GM12878 (cell line): Measurements from ENCODE around the gene ADCY9.

Experiments used
- BHLHE40 ChIP-seq, 2 experiments: fragments of 450-650 bp in 1 of 2; IDR thresholded peaks; 2 replicates each; pipeline ENCODE4 v1.6.1; 2011 to 2017; ENCODE audit warnings: low read depth in 2 of 2, borderline replicate concordance in 1 of 2, improper control_type of control experiment in 1 of 2, low read length in 1 of 2, mild to moderate bottlenecking in 1 of 2
- CTCF ChIP-seq, 3 experiments: IDR thresholded peaks in 2 of 3; conservative IDR thresholded peaks in 1 of 3; 2 replicates each; pipeline ENCODE4 v1.5.1; 2011; ENCODE audit warnings: low read depth in 3 of 3, low read length in 3 of 3, mild to moderate bottlenecking in 3 of 3, control low read depth in 2 of 3, moderate library complexity in 2 of 3, inconsistent platforms in 1 of 3, mixed read lengths in 1 of 3; ENCODE audit not compliant: control insufficient read depth in 2 of 3, insufficient read depth in 1 of 3; ENCODE audit errors: extremely low read depth in 1 of 3
- EP300 ChIP-seq, 2 experiments: fragments of 150-350 bp in 1 of 2; IDR thresholded peaks; 2 replicates each; pipeline ENCODE4 v1.6.1; 2011 to 2012; ENCODE audit warnings: low read depth in 2 of 2, low read length in 2 of 2, borderline replicate concordance in 1 of 2, improper control_type of control experiment in 1 of 2, inconsistent platforms in 1 of 2; ENCODE audit not compliant: control insufficient read depth in 1 of 2
- MEF2A ChIP-seq: IDR thresholded peaks from 2 replicates; pipeline ENCODE4 v1.6.1; 2011; ENCODE audit warnings: low read depth, mild to moderate bottlenecking, low read length, moderate library complexity; ENCODE audit not compliant: insufficient read depth
- NBN ChIP-seq: fragments of 450-650 bp; IDR thresholded peaks from 2 replicates; pipeline ENCODE4 v1.6.1; 2016
- NRF1 ChIP-seq: conservative IDR thresholded peaks from 2 replicates; pipeline ENCODE4 v1.6.1; 2011; ENCODE audit warnings: mild to moderate bottlenecking, low read depth, low read length, improper control_type of control experiment
- POLR2AphosphoS5 ChIP-seq: IDR thresholded peaks from 2 replicates; pipeline ENCODE4 v1.6.1; 2011; ENCODE audit warnings: mild to moderate bottlenecking, low read length, inconsistent platforms
- REST ChIP-seq: IDR thresholded peaks from 2 replicates; pipeline ENCODE4 v1.6.1; 2012; ENCODE audit warnings: mild to moderate bottlenecking, low read depth, low read length
- SMAD1 ChIP-seq: fragments of 450-650 bp; IDR thresholded peaks from 2 replicates; pipeline ENCODE4 v1.6.1; 2018; ENCODE audit warnings: mild to moderate bottlenecking, low read depth; ENCODE audit not compliant: partially characterized antibody
- TCF7 ChIP-seq: IDR thresholded peaks from 2 replicates; pipeline ENCODE4 v1.6.1; 2014; ENCODE audit warnings: antibody characterized with exemption, borderline replicate concordance

GRCh38 chr16:3957344-3957980 is 158.8 kb downstream of the ADCY9 start:
- TF ChIP-seq REST (no peak), MEF2A (no peak), NRF1 (no peak), SMAD1 (no peak), TCF7 (no peak), POLR2AphosphoS5 (no peak), CTCF (IDR thresholded peaks at IDR 0.05 in 2 of 3, conservative IDR thresholded peaks at IDR 0.05 in 1 of 3; ENCODE audit: control insufficient read depth in 2 of 3, extremely low read depth in 1 of 3, insufficient read depth in 1 of 3, low read depth in 3 of 3, low read length in 3 of 3) (no peak), NBN (no peak), BHLHE40 (IDR thresholded peaks at IDR 0.05; ENCODE audit: borderline replicate concordance in 1 of 2, low read depth in 2 of 2, low read length in 1 of 2) (no peak), EP300 (IDR thresholded peaks at IDR 0.05; ENCODE audit: borderline replicate concordance in 1 of 2, control insufficient read depth in 1 of 2, low read depth in 2 of 2, low read length in 2 of 2) (no peak)
